ENCODE measurements around the gene OR7D2.
"Not testable (repeated sequence)": the region's sequence is repeated elsewhere in the genome, so short reads cannot be mapped to it uniquely, and the experiment has no call there.

The OR7D2 gene

DNA sequence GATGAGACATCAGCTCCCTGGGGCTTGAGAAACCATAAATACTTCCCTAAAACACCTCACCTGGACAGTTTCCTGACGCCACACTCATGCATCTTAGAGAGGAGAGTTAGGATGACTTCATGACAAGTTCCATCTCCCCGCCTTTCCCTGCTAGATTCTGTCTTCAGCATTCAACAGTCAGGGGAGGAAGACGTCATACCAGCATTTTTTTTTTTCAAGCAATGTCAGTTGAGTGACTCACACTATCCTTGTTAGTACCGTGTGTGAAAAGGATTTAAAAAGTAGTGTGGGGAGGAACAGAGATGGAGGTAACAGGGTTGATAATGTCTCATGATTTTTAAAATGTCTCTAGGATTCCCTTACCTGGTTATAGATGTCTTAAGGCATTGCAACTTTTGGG, at the start of gene OR7D2:
Gene OR7D2 (plus strand): TSS at position 79 of the 400 bp plus-strand sequence. CDS start 6,803 bp downstream, outside the sequence.
- DNase-seq = peak; percentile 12

DNA sequence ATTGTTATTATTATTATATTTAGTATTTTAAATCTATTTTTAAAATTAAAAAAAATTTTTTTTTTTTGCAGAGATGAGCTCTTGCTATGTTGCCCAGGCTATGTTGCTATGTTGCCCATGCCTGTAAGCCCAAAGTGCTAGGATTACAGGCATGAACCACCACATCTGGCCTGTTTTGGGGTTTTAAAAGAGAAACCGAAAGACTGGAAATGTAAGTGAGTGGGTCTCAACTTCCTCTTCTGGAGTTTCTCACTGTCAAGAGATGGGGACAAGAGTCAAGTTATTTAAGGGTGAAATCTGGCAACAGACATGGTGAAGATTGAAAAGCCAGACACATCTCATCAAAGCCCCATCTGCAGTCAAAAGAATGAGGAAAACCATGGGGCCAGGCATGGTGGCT, 47.8 kb upstream of the OR7D2 start:
- no peak for DNase-seq

DNA sequence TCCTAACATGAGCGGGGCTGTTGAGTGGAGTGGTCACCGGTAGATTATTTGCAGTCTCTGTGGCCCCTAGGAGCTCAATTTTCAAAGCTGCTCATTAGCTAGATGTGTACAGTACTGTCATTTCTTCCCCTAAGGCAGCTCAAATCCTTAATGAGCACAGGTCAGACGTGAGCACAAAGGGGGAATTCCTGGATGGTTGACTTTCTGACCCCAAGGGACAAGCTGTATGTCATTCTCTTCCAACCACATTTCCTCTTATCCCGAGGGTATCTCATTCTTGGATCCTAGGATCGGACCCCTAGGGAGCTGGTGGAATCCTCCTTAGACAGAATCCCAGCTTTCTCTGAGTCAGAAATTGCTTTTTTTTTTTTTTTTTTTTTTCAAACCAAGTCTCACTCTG, 46.4 kb upstream of the OR7D2 start:
- DNase-seq = no peak

DNA sequence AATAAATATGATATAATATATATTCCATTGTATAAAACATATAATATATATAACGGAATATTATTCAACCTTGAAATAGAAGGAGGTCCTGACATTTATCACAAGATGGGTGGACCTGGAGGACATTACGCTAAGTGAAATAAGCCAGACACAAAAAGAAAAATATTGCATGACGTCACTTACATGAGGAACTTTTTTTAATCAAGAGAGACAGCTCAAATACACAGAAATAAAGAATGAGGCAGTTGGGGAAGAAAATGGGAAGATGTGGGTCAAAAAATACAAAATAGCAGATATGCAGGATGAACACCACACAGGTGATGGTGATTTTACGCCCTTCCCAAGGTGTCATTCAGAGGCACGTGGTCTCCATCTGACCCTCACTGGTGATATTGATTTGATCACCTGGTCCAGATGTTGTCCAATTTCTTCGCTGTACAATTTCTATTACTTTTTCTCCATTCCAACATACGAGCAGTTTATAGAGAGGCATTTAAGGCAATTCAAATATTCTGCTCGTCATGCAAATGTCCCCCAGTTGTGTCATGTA, 39.1 kb upstream of the OR7D2 start:
- DNase-seq = peak; percentile 41

DNA sequence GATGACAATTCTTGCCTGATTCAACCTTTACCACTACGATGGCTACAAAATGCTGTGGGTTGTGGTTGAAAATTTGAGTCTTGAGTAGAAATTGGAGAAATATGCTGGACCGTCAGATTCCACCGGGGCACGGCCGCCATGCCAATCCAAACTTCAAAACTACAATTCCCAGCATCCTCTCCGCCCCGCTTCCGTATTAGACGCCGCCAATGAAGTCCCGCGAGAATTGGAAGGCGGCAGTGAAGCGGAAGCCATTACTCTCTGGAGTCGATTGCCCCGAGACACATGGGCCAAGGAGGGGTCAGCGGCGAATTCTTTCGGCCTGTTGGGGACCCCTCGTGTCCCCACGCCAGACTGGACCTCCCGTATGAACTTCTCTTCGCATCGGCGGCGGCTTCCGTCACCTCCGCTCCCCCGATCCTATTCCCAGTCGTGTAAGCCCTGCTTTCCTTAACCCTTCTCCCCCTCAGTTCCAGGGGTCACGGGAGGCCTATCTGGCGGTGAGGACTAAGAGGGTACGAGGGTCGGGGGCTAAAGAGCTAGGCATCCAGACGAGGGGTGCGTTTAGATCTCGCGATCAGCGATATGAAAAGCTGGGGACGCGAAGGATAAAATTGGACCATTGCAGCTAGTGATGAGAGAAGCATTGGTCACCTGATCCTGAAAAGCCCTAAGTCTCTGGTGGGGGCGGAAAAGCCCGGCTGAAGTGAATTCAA, 38.5 kb upstream of the OR7D2 start, which contains the start of gene ZNF317:
Gene ZNF317 (plus strand): TSS at position 239 of the 716 bp plus-strand sequence. CDS start 15,620 bp downstream, outside the sequence.
- DNase-seq = peak; percentile 92

DNA sequence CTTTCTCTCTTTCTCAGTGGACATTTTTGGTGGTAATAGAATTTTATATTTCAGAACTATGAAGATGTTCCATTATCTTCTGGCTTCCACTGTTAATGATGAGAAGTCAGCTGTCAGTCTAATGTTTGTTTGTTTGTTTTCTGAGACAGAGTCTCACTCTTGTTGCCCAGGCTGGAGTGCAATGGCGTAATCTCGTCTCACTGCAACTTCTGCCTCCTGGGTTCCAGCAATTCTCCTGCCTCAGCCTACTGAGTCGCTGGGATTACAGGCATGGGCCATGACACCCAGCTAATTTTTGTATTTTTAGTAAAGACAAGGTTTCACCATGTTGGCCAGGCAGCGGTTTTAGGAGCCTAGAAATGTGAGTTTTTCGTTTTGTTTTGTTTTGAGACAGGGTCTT, 33.9 kb upstream of the OR7D2 start:
- peak; percentile 7 for DNase-seq

DNA sequence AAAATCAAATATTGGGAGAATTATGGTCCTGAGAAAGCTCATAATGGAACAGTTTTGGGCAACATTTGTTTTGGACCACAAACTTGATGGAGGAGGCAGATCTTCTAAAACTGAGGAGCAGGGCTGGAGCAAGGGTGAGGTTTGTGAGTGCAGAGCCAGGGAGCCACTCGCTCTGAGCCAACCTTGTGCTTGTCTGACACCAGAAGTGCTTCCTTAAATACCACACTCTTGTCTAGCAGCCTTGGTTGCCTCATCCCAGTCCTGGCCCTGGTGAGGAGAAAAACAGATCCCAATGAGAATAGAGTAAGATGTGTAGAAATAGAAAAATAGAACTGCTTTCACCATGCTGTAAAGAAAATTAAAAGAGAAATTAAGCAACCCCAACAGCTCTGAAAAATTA, 31.9 kb upstream of the OR7D2 start:
- DNase-seq = no peak

DNA sequence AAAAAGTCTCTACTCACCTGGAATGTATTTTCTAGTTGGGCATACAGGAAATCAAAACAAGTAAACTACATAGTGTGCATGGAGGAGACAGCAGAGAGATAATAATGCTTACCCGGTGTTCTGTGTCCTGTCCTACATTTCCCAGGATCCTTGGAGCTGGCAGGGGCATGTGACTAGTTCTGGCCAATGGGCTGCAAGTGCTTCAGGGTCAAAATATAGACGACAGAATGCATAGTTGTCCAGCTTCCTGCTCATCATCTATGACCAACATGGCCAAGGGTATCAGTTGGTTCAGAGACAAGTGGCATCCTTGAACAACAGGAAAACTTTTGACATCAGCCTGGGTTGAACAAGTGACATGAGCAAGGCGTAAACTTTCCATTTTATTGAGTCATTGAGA, 30.1 kb upstream of the OR7D2 start:
- DNase-seq = no peak

DNA sequence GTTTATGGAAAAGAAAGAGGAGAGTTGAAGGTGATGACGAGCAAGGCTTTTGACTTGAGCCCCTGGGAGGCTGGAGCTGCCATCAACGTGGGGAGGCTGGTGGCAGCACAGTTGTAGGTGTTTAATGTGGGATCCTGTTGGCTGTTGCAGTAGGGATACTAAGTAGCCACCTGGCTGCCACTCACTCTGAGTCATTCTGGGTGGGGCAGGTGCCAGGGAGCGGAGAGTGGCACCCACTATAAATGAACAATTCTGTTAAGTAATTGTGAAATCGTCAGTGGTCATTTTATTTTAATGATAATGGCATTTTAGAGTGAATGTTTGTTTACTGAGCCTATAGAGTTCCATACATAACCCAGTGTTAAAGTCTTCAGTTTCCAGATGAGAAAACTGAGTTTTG, 28.8 kb upstream of the OR7D2 start:
- no peak for DNase-seq

DNA sequence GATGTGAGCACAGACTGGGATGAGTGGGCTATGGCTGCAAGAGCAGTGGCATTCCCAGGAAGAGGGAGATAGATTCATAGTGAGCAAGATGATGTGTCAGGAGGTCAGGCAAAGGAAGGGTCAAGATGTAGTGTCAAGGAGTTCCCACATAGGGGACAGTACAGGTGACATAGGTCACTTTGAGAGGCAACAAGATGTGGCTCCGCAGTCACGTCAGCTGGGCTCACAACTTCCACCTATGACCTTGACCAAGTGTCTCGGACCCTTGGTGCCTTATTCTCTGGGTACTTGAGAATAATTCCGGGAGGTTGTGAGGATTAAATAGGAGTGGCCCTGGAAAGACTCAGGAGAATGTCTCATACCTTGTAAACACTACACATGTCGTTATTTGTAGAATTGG, 28.1 kb upstream of the OR7D2 start:
- no peak for DNase-seq

DNA sequence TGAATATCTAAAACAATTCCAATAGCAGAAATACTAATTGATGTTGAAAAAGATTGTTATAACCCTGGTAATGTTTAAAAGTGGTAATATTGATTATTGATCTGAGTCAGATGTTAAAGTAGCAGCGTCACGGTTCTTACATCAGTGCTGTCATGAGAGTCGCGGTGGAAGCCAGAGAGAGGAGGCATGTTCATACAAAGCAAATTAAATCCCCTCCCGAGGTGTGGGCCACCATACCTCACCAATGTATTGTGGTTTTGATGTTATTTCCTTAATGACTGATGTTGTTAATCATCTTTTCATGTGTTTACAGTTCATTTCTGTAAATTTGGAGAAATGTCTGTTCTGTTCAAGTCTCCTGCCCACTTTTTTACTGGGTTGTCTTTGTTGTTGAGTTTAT, 27.4 kb upstream of the OR7D2 start:
- no peak for DNase-seq

DNA sequence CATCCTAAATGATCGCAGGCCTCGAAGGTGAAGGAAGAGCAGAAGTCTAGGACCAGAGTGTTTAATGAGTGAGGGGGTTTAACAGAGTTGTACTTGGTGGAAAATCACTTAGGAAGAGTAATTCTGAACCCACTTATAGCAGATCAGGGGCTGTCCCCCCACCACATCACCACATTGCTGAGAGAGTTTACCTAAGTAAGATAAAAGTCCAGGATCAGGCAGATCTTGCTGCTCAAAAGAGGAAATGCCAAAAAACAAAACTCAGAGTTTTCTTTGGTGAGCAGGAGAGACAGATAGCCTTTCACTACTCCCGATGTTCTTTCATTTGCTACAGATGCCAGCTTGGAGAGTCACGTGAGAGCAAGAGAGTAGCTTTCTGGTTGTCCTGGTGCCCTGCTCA, 23.2 kb upstream of the OR7D2 start:
- DNase-seq = no peak

DNA sequence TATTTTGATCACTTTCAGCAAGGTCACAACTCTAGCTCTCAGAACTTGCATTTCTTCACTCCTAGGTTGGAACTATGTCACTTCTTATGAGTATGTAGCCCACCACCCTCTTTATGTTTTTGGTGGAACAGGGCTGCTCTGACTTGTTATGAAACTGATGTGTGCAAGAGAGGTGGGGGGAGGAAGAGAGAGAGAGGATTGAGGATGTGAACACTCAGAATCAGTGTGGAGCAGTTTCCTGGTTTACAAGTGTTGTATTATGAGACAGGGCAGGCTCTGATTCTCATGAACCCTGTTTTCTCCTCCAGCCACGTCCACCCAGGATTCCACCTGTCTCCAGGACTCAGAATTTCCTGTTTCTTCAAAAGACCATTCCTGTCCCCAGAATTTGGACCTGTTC, 22.5 kb upstream of the OR7D2 start:
- no peak for DNase-seq

DNA sequence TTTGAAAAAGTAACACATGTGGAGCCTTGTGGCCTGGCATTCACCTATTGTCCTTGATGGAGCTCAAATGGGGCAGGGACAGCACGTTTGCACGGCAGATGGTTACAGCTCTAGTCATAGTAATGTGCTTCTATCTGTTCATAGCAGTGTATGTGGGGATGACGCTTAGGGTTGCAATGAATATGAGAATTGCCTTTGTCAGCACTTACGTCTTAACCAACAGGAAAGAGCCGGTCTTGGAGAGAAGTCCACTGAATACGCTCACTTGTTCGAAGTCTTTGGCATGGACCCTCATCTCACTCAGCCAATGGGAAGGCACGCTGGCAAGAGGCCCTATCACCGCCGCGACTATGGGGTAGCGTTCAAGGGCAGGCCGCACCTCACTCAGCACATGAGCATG, 18.9 kb upstream of the OR7D2 start:
- no peak for DNase-seq

DNA sequence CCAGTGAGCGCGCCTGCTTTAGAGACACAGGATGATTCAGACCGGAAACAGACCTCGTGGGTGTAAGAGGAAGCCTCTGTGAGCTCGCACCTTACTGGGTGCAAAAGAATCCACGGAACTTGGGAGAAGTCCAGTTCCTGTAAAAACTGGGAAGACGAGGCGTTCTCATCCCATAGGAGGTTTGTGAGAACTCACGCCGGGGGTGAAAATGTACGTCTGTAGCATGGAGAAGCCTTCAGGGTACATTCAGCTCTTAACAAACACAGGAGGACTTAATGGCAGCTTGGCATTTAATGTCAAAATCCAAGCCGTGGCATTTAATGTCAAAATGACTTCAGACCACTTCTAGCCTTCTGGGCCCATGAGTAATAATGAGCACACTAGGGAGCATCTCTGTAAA, 17.4 kb upstream of the OR7D2 start:
- DNase-seq = no peak

DNA sequence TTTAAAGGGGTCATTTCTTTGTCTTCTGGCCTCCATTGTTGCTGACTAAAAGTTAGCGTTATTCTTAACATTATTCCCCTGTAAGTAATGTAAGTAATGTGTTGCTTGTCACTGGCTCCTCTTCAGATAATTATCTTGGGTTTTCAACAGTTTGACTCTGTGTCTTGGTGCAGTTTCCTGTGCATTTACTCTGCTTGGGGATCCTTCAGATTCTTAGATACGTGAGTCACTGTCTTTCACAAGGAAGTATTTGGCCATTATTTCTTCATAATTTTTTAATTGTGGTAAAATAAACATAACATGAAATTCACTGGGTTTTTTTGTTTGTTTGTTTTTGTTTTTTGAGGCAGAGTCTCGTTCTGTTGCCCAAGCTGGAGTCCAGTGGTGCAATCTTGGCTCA, 13.5 kb upstream of the OR7D2 start:
- no peak for DNase-seq

DNA sequence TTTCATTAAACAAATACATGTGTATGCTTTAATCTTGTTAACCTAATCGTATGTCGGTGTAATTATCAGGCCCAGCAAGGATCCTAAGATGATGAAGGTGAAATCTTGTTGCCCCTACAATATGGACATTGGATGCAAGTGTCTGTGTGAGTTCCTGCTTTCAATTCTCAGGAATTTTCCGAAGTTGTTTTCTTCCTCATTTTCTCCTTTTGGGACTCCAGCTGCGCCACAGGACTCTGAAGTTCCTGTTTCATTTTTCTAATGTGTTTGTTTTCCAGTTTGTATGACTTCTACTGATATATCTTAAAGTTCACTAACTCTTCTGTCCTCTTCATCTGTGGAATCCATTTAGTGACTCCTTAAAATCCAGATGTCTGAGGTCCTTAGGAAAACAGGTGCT, 11.9 kb upstream of the OR7D2 start:
- DNase-seq = no peak

DNA sequence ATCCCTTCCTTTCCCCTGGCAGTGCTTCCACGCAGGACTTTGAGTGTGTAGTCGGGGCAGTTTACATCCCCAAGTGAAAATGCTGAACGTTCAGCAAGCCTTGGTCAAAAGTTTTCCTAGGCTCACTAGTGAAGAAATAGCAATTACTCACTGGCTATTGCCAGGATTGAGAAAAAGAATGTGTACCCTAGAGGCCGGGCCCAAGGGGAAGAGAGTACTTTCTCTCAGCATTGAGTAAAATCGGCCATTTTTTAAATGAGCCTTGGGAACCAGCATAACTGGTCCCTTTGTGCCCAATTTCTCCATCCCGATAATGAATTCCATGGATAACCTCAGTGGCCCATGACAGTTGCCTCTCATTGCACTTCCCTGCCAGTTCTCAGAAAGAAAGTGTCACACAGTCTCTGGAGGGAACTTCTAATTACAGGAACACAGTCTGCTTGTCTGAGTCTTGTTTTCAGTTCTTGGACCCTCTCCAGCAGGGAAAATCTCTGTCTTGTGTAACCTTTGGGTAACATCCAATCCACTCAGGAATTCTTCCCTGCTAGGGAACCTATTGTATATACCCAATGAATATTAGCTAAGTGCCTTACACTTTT, 7.3 kb upstream of the OR7D2 start:
- no peak for DNase-seq

DNA sequence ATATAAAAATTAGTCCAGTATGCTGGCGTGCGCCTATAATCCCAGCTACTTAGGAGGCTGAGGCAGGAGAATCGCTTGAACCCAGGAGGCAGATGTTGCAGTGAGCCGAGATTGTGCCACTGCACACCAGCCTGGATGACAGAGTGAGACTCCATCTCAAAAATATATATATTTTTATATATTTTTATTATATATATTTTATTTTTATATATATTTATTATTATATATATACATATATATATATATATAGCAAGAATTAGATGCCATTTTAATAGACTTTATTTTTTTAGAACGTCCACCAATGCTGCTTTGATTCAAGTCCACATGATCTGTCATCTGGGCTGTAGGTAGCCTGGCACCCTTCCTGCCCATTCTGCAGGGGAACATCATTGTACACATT, 3.5 kb upstream of the OR7D2 start:
- no peak for DNase-seq

DNA sequence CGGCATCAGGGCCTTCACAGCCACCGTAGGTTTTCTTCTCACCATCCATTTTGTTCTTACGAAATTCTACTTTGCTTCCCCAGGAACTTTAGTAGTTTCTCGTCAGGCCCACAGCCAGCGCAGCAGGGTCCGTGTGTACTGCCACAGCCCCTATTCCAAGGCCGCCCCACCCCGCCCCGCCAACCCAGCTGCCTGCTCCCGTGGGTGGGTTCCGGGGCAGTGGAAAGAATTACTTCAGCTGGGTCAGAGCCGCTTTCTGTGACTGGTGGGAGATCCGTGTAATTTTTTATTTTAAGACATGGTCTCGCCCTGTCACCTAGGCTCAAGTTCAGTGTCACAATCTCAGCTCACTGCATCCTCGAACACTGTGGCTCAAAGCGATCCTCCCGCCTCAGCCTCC, 4.2 kb downstream of the OR7D2 start:
- no peak for DNase-seq

DNA sequence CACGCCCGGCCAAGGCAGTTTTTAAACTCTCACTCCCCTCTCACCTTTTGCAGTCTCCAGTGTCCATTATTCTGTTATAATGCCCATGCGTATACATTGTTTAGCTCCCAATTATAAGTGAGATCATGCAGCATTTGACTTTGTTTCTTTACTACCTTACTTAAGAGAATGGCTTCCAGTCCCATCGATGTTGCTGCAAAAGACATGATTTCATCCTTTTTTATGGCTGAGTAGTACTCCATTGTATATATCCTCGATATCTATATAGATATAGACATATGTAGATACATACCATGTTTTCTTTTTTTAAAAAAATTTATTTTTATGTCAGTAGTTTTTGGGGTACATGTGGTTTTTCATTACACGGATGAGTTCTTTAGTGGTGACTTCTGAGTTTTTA, 8.4 kb downstream of the OR7D2 start:
- no peak for DNase-seq

DNA sequence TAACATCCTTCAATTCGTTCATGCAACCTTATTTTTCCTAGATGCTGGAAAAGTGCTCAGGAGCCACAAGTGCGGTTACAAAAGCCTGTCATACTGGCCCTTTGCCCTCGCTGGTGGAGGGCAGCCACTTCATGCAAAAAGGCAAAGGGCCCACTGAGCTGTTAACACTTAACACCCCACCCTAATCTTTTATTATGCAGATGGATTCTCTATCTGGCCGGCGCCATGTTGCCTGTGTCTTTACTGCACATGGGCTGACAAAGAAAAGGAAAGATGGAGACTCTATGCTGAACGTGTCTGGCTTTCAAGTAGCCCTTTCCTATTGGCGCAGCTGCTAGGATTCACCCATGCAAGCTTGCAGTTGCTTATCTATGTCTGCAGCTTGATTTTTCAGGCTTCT, 10.8 kb downstream of the OR7D2 start:
- no peak for DNase-seq

DNA sequence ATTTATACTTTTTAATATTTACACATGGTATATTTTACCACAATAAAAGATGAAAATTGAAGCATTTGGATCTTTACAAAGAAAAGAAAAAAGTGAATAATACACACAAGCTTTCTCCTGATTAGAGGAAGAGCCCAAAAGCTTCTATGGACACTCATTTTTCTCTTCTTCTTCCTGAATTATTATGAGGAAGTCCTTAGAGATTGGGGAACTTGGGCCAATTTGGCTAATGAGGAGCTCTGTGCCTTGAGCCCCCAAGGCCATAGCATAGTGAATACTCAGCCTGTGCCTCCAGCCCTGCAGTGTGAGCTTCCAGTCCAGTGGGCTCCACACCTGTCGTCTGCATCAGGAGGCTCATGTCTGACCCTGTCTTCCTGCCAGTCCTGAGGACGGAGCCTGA, 19.3 kb downstream of the OR7D2 start:
- DNase-seq = not testable (repeated sequence)

DNA sequence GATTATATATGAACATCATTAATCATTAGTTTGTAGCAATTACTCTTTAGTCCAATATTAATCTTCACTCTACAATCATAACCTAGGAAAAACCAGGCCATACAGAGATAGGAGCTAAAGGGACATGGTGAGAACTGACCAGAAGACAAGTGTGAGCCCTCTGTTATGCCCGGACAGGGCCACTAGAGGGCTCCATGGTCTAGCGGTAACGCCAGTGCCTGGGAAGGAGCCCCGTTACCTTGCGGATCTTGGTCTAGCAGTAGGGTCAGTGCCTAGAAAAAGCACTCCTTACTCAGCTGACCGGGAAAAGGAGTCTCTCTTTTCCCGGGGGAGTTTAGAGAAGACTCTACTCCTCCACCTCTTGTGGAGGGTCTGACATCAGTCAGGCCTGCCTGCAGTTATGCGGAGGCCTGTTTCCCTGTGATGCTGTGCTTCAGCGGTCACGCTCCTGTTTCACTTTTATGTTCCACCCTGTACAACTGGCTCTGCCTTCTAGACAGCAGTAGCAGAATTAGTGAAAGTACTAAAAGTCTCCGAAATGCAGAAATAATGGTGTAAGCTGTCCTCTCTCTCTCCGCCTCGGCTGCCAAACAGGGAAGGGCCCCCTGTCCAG, 26.8 kb downstream of the OR7D2 start:
- peak; percentile 73 for DNase-seq

All from DMS53 (cell line).